GM12872 (cell line): Measurements from ENCODE around the gene PRKCB.

ENCODE experiments used
- TF ChIP-seq, protein P1 (sequence below): IDR thresholded peaks from 3 replicates; pipeline ENCODE4 v1.5.1; 2011; ENCODE audit warnings: low read depth, mild to moderate bottlenecking, low read length, moderate library complexity; ENCODE audit not compliant: insufficient read depth

The PRKCB gene

DNA sequence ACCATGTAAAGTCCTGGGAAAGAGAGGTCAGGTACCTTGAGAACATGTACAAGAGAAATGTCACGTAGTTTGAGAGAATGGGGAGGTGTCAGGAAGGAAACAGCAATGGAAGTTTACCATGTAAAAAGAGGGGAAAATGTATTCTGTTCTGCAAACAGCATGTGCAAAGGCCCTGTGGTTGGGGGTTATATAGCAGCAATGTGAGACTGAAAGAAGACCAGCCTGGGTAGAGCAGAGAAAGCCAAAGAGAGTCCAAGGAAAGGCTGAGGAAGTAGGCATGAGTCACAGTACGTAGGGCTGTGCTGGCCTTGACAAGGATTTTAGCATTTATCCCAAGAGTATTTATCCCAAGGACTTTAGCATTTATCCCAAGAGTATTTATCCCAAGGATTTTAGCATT is 279.1 kb downstream of the PRKCB start:
- TF ChIP-seq, protein P1, sequence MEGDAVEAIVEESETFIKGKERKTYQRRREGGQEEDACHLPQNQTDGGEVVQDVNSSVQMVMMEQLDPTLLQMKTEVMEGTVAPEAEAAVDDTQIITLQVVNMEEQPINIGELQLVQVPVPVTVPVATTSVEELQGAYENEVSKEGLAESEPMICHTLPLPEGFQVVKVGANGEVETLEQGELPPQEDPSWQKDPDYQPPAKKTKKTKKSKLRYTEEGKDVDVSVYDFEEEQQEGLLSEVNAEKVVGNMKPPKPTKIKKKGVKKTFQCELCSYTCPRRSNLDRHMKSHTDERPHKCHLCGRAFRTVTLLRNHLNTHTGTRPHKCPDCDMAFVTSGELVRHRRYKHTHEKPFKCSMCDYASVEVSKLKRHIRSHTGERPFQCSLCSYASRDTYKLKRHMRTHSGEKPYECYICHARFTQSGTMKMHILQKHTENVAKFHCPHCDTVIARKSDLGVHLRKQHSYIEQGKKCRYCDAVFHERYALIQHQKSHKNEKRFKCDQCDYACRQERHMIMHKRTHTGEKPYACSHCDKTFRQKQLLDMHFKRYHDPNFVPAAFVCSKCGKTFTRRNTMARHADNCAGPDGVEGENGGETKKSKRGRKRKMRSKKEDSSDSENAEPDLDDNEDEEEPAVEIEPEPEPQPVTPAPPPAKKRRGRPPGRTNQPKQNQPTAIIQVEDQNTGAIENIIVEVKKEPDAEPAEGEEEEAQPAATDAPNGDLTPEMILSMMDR: no peak

DNA sequence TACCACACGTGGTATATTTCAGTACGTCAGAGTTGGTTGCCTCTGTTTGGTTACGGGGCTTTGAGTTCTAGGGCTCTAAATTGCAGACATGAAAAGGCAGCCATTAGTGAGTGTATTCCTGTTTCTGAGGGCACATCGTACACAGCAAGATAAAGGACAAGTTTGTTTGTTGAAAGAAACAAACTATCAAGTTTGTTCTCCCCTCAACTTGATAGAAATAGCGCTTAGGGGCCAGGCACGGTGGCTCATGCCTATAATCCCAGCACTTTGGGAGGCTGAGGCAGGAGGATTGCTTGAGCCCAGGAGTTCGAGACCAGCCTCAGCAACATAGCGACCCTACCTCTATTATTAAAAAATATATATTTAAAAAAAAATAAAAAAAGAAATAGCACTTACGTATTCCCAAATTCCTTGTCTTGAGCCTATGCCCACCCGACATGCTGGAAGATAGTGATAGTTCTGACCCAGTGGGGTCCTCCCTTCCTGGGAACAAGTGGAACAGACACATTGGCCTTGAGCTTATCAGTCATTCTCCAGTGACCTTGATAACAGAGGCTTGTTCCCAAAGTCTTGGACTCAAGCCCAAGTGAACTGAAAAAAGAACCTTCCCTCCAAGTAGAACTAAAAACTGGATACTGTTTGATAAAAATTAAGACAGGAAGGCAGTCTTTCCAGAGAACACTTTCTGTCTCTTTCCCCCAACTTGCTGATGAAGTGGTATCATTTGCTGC is 280.4 kb downstream of the PRKCB start:
- TF ChIP-seq, protein P1: no peak

DNA sequence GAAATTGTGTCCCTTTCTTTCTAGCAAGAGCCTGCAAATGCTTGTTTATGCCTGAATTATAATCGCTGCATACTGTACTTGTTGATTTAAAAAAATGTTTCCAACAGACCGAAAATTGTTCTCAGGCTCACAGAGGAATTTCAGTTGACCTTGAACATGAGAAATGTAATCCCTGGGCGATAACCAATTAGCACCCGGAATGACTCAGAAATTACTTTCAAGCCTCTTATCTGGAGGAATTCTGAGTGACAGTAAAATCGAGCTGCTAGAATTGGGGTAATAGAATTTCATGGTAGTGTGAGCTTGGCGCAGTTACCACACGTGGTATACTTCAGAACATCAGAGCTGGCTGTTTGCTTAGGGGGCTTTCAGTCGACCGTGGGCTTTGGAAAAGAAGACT is 281.2 kb downstream of the PRKCB start:
- TF ChIP-seq, protein P1: no peak

DNA sequence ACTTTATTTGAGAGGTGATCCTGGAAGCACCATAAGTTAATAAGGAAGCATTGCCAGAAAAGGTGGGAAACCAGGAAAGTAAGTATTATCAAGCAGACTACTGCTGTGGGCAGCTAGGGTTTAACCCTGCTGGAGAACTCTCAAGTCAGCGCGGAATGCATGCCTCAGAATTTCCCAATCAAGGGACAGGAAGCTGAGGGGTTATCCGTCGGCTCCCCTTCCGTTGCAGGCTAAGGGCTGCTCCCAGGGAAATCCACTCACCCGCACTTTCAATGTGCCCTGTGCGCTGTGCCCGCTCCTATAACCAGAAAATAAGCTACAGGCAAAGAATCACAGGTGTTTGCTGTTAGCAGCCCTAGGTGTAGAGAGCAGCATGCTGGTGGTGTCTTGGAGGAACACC is 281.9 kb downstream of the PRKCB start:
- TF ChIP-seq, protein P1: no peak

DNA sequence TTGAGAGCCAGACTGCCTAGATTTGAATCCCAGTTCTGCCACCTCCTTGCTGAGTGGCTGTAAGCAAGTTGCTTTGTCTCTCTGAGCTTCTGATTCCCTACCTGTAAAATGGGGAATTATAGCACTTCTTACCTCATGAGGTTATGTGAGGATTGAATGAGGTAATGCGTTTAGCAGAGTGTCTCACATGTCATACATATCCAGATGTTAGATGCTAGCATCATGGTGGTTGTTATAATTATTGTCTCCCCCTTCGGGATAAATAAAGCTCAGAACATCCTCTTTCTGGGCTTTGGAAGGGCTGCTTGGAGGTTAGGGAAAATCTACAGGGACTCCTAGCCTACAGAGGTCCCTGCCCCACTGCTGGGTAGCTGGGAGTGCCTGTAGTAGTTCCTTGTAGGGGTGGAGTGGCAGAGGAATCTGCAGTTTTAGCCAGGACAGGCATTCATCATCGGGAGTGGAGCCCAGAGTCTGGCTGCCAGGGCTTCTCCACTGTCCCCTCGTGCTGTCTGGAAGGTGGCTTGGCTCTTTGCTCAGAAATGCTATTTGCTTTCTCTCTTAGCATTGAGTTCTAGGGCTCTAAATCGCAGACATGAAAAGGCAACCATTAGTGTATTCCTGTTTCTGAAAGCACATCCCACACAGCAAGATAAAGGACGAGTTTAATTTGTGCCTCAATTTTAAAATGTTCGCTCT is 282.5 kb downstream of the PRKCB start:
- TF ChIP-seq, protein P1: no peak

DNA sequence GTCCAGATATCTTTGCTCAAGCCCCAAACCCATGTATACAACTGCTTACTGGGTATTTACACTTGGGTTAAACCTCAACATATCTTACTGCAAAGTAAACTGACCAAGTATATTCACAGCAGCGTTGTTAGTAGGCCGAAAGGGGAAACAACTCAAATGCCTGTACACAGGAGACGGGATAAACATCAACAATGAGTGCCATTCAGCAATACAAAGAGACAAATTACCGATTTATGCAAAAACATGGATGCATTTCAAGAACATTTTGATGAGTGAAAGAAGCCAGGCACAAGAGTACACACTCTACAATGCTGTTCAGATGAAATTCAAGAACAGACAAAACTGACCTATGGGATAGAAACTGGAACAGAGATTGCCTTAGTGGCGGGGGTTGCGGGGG is 284.0 kb downstream of the PRKCB start:
- TF ChIP-seq, protein P1: no peak

DNA sequence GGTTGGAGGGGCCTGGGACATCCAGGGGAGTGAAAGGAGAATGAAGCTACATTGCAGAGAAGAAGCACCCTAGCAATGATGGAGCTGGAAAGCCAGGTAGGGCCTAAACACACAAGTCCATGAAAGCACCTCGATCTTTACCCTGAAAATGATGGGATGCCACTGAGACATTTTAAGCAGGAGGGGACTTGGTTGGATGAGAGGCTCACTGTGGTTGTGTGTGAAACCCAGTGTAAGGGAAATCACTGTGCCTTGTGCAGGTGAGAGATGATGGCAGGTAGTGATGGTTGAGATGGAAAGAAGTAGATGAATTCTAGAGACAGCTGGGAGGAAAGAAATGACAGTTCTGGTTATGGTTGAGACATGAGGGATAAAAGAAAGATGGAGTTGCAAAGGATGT is 287.5 kb downstream of the PRKCB start:
- TF ChIP-seq, protein P1: no peak
